H9 (cell line): ENCODE results near the gene EFNA3. TPM values are rescaled to one million over a fixed set of nuclear protein-coding genes. Genes with fewer than 3 reads are reported as not detected.
A peak's percentile ranks its signal among the peaks of the same experiment; 100 is the strongest.

ENCODE experiments used
- DNase-seq: peaks from one replicate; pipeline ENCODE4 v3.0.0-alpha.2; 2017
- H2AFZ ChIP-seq: one replicate; pipeline ENCODE4 v1.6.1; 2013; ENCODE audit warnings: mild to moderate bottlenecking, low read length, control low read depth, moderate library complexity
- H2AK5ac ChIP-seq: 2 replicates; pipeline ENCODE4 v1.6.1; 2013; ENCODE audit warnings: low read length, control low read depth, mixed read lengths; ENCODE audit not compliant: insufficient read length
- H2BK120ac ChIP-seq: one replicate; pipeline ENCODE4 v1.6.1; 2013; ENCODE audit warnings: low read depth, mild to moderate bottlenecking, low read length, control low read depth, inconsistent platforms; ENCODE audit not compliant: poor library complexity, severe bottlenecking
- H2BK12ac ChIP-seq: 2 replicates; pipeline ENCODE4 v1.6.1; 2013; ENCODE audit warnings: low read length, control low read depth, mixed read lengths, low read depth; ENCODE audit not compliant: insufficient read length
- H2BK15ac ChIP-seq: 2 replicates; pipeline ENCODE4 v1.6.1; 2013; ENCODE audit warnings: low read depth, low read length, control low read depth
- H2BK20ac ChIP-seq: one replicate; pipeline ENCODE4 v1.6.1; 2013; ENCODE audit warnings: low read depth, mild to moderate bottlenecking, low read length, control low read depth, inconsistent platforms; ENCODE audit not compliant: poor library complexity, severe bottlenecking
- H2BK5ac ChIP-seq: 2 replicates; pipeline ENCODE4 v1.6.1; 2013; ENCODE audit warnings: low read length, control low read depth, mixed read lengths; ENCODE audit not compliant: insufficient read length
- H3K14ac ChIP-seq: 2 replicates; pipeline ENCODE4 v1.6.1; 2013; ENCODE audit warnings: low read length, control low read depth; ENCODE audit not compliant: insufficient read depth
- H3K18ac ChIP-seq: 2 replicates; pipeline ENCODE4 v1.6.1; 2013; ENCODE audit warnings: low read depth, mild to moderate bottlenecking, mixed read lengths, low read length, control low read depth; ENCODE audit not compliant: insufficient read length
- H3K23ac ChIP-seq: 2 replicates; pipeline ENCODE4 v1.6.1; 2013; ENCODE audit warnings: low read length, control low read depth, mixed read lengths, low read depth; ENCODE audit not compliant: insufficient read length
- H3K23me2 ChIP-seq: 2 replicates; pipeline ENCODE4 v1.6.1; 2013; ENCODE audit warnings: low read depth, mild to moderate bottlenecking, mixed read lengths, low read length, control low read depth; ENCODE audit not compliant: insufficient read length, poor library complexity, severe bottlenecking
- H3K27ac ChIP-seq: 2 replicates; pipeline ENCODE4 v1.5.1; 2013; ENCODE audit warnings: low read length, control low read depth, mixed read lengths, low read depth; ENCODE audit not compliant: insufficient read length
- H3K27me3 ChIP-seq: 2 replicates; pipeline ENCODE4 v1.6.1; 2013; ENCODE audit warnings: low read length, control low read depth, inconsistent platforms; ENCODE audit not compliant: insufficient read depth
- H3K4ac ChIP-seq: 2 replicates; pipeline ENCODE4 v1.6.1; 2013; ENCODE audit warnings: low read depth, mild to moderate bottlenecking, control low read depth, inconsistent platforms, low read length, moderate library complexity
- H3K4me1 ChIP-seq: 2 replicates; pipeline ENCODE4 v1.6.1; 2013; ENCODE audit warnings: low read length, control low read depth, inconsistent platforms; ENCODE audit not compliant: insufficient read depth
- H3K4me2 ChIP-seq: 2 replicates; pipeline ENCODE4 v1.6.1; 2013; ENCODE audit warnings: low read length, control low read depth, mixed read lengths; ENCODE audit not compliant: insufficient read length, insufficient read depth
- H3K56ac ChIP-seq: 2 replicates; pipeline ENCODE4 v1.6.1; 2013; ENCODE audit warnings: low read depth, mild to moderate bottlenecking, mixed read lengths, low read length, control low read depth; ENCODE audit not compliant: insufficient read length
- H3K79me1 ChIP-seq: 2 replicates; pipeline ENCODE4 v1.6.1; 2013; ENCODE audit warnings: low read depth, mild to moderate bottlenecking, moderate library complexity, low read length, control low read depth, inconsistent platforms; ENCODE audit not compliant: insufficient read depth, poor library complexity, severe bottlenecking
- H3K79me2 ChIP-seq: 2 replicates; pipeline ENCODE4 v1.6.1; 2013; ENCODE audit warnings: low read length, control low read depth, inconsistent platforms; ENCODE audit not compliant: insufficient read depth
- H3K9ac ChIP-seq: 2 replicates; pipeline ENCODE4 v1.6.1; 2013; ENCODE audit warnings: low read length, control low read depth, mixed read lengths; ENCODE audit not compliant: insufficient read length; ENCODE audit errors: extremely low read depth
- H3K9me3 ChIP-seq: one replicate; pipeline ENCODE4 v1.6.1; 2013; ENCODE audit warnings: low read depth, low read length, inconsistent platforms; ENCODE audit not compliant: control insufficient read depth
- H3T11ph ChIP-seq: one replicate; pipeline ENCODE4 v1.6.1; 2013; ENCODE audit warnings: mild to moderate bottlenecking, low read length, control low read depth, inconsistent platforms
- H4K20me1 ChIP-seq: one replicate; pipeline ENCODE4 v1.6.1; 2013; ENCODE audit not compliant: control insufficient read depth, insufficient read length, insufficient read depth
- H4K5ac ChIP-seq: 2 replicates; pipeline ENCODE4 v1.6.1; 2013; ENCODE audit warnings: low read depth, mild to moderate bottlenecking, mixed read lengths, low read length, control low read depth; ENCODE audit not compliant: insufficient read length
- H4K8ac ChIP-seq: replicated peaks from 2 replicates; pipeline ENCODE4 v1.6.1; 2013; ENCODE audit warnings: low read length, control low read depth, mixed read lengths, low read depth; ENCODE audit not compliant: insufficient read length
- H4K91ac ChIP-seq: 2 replicates; pipeline ENCODE4 v1.6.1; 2013; ENCODE audit warnings: low read depth, mild to moderate bottlenecking, moderate library complexity, mixed read lengths, low read length, control low read depth; ENCODE audit not compliant: insufficient read length
- H3K27ac Mint-ChIP-seq, 3 experiments: 2 replicates in 2 of 3; 3 replicates in 1 of 3; pipeline ENCODE4 v1.8.0; 2020 to 2021; ENCODE audit warnings: mixed read lengths in 3 of 3, mild to moderate bottlenecking in 1 of 3, moderate library complexity in 1 of 3
- H3K27me3 Mint-ChIP-seq: 2 replicates; pipeline ENCODE4 v1.8.0; 2021; ENCODE audit warnings: low read depth, mild to moderate bottlenecking, moderate library complexity, mixed read lengths
- H3K36me3 Mint-ChIP-seq, 3 experiments: 2 replicates in 2 of 3; 3 replicates in 1 of 3; pipeline ENCODE4 v1.8.0; 2020 to 2021; ENCODE audit warnings: low read depth in 3 of 3, mixed read lengths in 3 of 3; ENCODE audit not compliant: insufficient read depth in 1 of 3
- H3K4me1 Mint-ChIP-seq, 2 experiments: 2 replicates each; pipeline ENCODE4 v1.8.0; 2020; ENCODE audit warnings: mixed read lengths in 2 of 2
- H3K4me3 Mint-ChIP-seq, 2 experiments: 2 replicates in 1 of 2; 3 replicates in 1 of 2; pipeline ENCODE4 v1.8.0; 2020 to 2021; ENCODE audit warnings: mild to moderate bottlenecking in 2 of 2, mixed read lengths in 2 of 2, moderate library complexity in 1 of 2
- H3K9me3 Mint-ChIP-seq, 2 experiments: 2 replicates in 1 of 2; 3 replicates in 1 of 2; pipeline ENCODE4 v1.8.0; 2020; ENCODE audit warnings: mild to moderate bottlenecking in 2 of 2, mixed read lengths in 2 of 2, moderate library complexity in 1 of 2
- CTCF ChIP-seq: fragments of 200-600 bp; sonication (generic); conservative IDR thresholded peaks from 3 replicates; pipeline ENCODE4 v1.8.0; 2021; ENCODE audit warnings: antibody characterized with exemption, mild to moderate bottlenecking
- WGBS: extraction: QIAGEN DNeasy Blood & Tissue Kit; methylation state at CpG from one replicate; pipeline ENCODE4 v1.1.7; 2013; ENCODE audit warnings: missing lambda C conversion rate, low lambda C conversion rate, mixed read lengths; ENCODE audit not compliant: insufficient read length; ENCODE audit errors: extremely low coverage; 5-methylcytosine and 5-hydroxymethylcytosine counted together
- total RNA-seq: library from RNA; stranded (reverse); gene quantifications from 2 replicates; pipeline ENCODE4 v1.2.1, GENCODE V29; 2021

The EFNA3 gene
- total RNA-seq, 1 experiment from 2014 or later, result 3.9 TPM

GRCh38 chr1:155122308-155122707, 43.7 kb downstream of the EFNA3 start:
- Histone ChIP-seq H3K14ac (no peak overlapping the region), H3K27ac (no peak overlapping the region), H3K23ac (no peak overlapping the region), H2AK5ac (no peak overlapping the region), H3K23me2 (peaks cover 11% of the 10 kb centered on the region), H3K9ac (no peak overlapping the region), H3T11ph (no peak overlapping the region), H3K4ac (no peak overlapping the region), H3K9me3 (no peaks in the 10 kb centered on the region), H4K91ac (no peak overlapping the region), H4K5ac (no peak overlapping the region), H3K4me2 (no peak overlapping the region), H2BK20ac (no peak overlapping the region), H2BK5ac (no peak overlapping the region), H3K79me2 (no peaks in the 10 kb centered on the region), H4K8ac (no peak overlapping the region), H3K18ac (no peak overlapping the region), H2BK15ac (no peak overlapping the region), H3K79me1 (no peaks in the 10 kb centered on the region), H3K27me3 (peaks cover 26% of the 10 kb centered on the region; the same call in 1 of the 2 replicates), H4K20me1 (peaks cover 2% of the 10 kb centered on the region), H3K56ac (no peak overlapping the region), H3K4me1 (no peaks in the 10 kb centered on the region), H2AFZ (no peak overlapping the region), H2BK12ac (no peak overlapping the region), H2BK120ac (no peak overlapping the region)
- Mint-ChIP-seq H3K4me1 (peaks cover 17 to 33% of the 10 kb centered on the region in 2 experiments), H3K36me3 (no peaks in the 10 kb centered on the region; a peak in 1 of 7 replicates), H3K9me3 (no peaks in the 10 kb centered on the region; a peak in 1 of 5 replicates), H3K4me3 (no peak overlapping the region; a peak in 1 of 5 replicates), H3K27ac (peak overlapping the region in 1 of 3 experiments; percentile 31; a peak in 1 of 7 replicates), H3K27me3 (peaks cover 90% of the 10 kb centered on the region)
- WGBS, result no CpG with 5 or more reads among the region's 2 CpGs
- TF ChIP-seq CTCF, result no peak
- DNase-seq, result no peak
